LoVo (cell line): ENCODE data around the gene FUT8.
A peak's percentile ranks its signal among the peaks of the same experiment; 100 is the strongest.

Source experiments
- DNase-seq: peaks from one replicate; pipeline ENCODE4 v3.0.0-alpha.2; 2016; ENCODE audit warnings: low spot score

The FUT8 gene

GRCh38 chr14:65412032-65412846 lies at the start of gene FUT8:
FUT8 (plus strand) TSS chr14:65412730; CDS start chr14:65561564, 148,834 bp downstream.
- peak; percentile 97 for DNase-seq

- no peak for DNase-seq
Observed at GRCh38 chr14:65366802-65367565, 45.5 kb upstream of the FUT8 start.

GRCh38 chr14:65369560-65369959 lies 43.0 kb upstream of the FUT8 start:
- no peak for DNase-seq

- no peak for DNase-seq
Observed at GRCh38 chr14:65370801-65371248, 41.7 kb upstream of the FUT8 start.

- DNase-seq, result no peak
Observed at GRCh38 chr14:65371784-65372183, 40.7 kb upstream of the FUT8 start.

GRCh38 chr14:65373016-65373670 lies 39.4 kb upstream of the FUT8 start:
- DNase-seq, result no peak

- no peak for DNase-seq
Observed at GRCh38 chr14:65373671-65374039, 38.9 kb upstream of the FUT8 start.

- no peak for DNase-seq
Observed at GRCh38 chr14:65377576-65377975, 35.0 kb upstream of the FUT8 start.

GRCh38 chr14:65382586-65382985 lies 29.9 kb upstream of the FUT8 start:
- DNase-seq, result no peak

- DNase-seq, result no peak
Observed at GRCh38 chr14:65387171-65387570, 25.4 kb upstream of the FUT8 start.

- DNase-seq, result no peak
Observed at GRCh38 chr14:65387628-65388027, 24.9 kb upstream of the FUT8 start.

- DNase-seq, result no peak
Observed at GRCh38 chr14:65392296-65392695, 20.2 kb upstream of the FUT8 start.

- DNase-seq, result no peak
Observed at GRCh38 chr14:65396082-65396910, 16.2 kb upstream of the FUT8 start.

- DNase-seq, result no peak
Observed at GRCh38 chr14:65403231-65403630, 9.3 kb upstream of the FUT8 start.

GRCh38 chr14:65408113-65408512 lies 4.4 kb upstream of the FUT8 start:
- no peak for DNase-seq

GRCh38 chr14:65410640-65411039 lies 1.9 kb upstream of the FUT8 start:
- no peak for DNase-seq

- peak; percentile 94 for DNase-seq
Observed at GRCh38 chr14:65411656-65412031, 886 bp upstream of the FUT8 start.

- peak; percentile 67 for DNase-seq
Observed at GRCh38 chr14:65412856-65413738, 567 bp downstream of the FUT8 start.

GRCh38 chr14:65413739-65414045 lies 1.2 kb downstream of the FUT8 start:
- peak; percentile 7 for DNase-seq

- peak; percentile 33 for DNase-seq
Observed at GRCh38 chr14:65414961-65415589, 2.5 kb downstream of the FUT8 start.

- no peak for DNase-seq
Observed at GRCh38 chr14:65415613-65416012, 3.1 kb downstream of the FUT8 start.
